ENCODE data around the gene GATD1.

DNA sequence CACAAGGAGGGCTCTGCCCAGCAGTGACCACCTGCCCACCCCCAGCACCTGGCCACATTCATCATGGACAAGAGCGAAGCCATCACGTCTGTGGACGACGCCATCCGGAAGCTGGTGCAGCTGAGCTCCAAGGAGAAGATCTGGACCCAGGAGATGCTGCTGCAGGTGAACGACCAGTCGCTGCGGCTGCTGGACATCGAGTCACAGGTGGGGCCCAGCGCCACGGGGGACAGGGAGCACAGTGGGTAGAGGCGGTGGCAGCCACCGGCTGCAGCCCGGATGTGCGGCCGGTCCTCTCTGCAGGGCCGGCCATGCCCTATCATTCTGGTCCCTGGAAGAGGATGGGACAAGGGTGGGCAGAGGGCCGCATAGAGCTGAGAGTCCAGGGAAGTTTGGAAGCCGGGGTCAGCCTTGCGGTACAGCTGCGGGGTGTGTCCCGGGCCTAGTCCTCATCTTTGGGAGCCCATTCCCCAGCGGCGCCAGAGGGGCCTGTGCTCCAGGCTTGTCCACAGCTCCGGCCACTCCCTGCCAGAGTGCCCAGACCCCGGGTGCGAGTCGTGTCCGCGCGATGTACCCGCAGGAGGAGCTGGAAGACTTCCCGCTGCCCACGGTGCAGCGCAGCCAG, 57.2 kb downstream of the GATD1 start:
- TF ChIP-seq, protein P1, sequence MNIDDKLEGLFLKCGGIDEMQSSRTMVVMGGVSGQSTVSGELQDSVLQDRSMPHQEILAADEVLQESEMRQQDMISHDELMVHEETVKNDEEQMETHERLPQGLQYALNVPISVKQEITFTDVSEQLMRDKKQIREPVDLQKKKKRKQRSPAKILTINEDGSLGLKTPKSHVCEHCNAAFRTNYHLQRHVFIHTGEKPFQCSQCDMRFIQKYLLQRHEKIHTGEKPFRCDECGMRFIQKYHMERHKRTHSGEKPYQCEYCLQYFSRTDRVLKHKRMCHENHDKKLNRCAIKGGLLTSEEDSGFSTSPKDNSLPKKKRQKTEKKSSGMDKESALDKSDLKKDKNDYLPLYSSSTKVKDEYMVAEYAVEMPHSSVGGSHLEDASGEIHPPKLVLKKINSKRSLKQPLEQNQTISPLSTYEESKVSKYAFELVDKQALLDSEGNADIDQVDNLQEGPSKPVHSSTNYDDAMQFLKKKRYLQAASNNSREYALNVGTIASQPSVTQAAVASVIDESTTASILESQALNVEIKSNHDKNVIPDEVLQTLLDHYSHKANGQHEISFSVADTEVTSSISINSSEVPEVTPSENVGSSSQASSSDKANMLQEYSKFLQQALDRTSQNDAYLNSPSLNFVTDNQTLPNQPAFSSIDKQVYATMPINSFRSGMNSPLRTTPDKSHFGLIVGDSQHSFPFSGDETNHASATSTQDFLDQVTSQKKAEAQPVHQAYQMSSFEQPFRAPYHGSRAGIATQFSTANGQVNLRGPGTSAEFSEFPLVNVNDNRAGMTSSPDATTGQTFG (tag by site-specific recombination; IDR thresholded peaks at IDR 0.05; ENCODE audit: borderline replicate concordance): no peak
- TF ChIP-seq CTCF (tag by site-specific recombination; IDR thresholded peaks at IDR 0.05) (no peak), MEIS1 (CRISPR knock-in tag; IDR thresholded peaks at IDR 0.05; ENCODE audit: borderline replicate concordance) (no peak), ZNF138 (tag by site-specific recombination; IDR thresholded peaks at IDR 0.05; ENCODE audit: borderline replicate concordance) (no peak), ZNF558 (tag by site-specific recombination; IDR thresholded peaks at IDR 0.05) (no peak), ZFP41 (tag by site-specific recombination; IDR thresholded peaks at IDR 0.05; ENCODE audit: borderline replicate concordance) (no peak), ZNF530 (tag by site-specific recombination; IDR thresholded peaks at IDR 0.05; ENCODE audit: low read depth) (no peak), ZNF121 (tag by site-specific recombination; IDR thresholded peaks at IDR 0.05) (no peak), OSR2 (tag by site-specific recombination; IDR thresholded peaks at IDR 0.05) (no peak)
- TF ChIP-seq, protein P2, sequence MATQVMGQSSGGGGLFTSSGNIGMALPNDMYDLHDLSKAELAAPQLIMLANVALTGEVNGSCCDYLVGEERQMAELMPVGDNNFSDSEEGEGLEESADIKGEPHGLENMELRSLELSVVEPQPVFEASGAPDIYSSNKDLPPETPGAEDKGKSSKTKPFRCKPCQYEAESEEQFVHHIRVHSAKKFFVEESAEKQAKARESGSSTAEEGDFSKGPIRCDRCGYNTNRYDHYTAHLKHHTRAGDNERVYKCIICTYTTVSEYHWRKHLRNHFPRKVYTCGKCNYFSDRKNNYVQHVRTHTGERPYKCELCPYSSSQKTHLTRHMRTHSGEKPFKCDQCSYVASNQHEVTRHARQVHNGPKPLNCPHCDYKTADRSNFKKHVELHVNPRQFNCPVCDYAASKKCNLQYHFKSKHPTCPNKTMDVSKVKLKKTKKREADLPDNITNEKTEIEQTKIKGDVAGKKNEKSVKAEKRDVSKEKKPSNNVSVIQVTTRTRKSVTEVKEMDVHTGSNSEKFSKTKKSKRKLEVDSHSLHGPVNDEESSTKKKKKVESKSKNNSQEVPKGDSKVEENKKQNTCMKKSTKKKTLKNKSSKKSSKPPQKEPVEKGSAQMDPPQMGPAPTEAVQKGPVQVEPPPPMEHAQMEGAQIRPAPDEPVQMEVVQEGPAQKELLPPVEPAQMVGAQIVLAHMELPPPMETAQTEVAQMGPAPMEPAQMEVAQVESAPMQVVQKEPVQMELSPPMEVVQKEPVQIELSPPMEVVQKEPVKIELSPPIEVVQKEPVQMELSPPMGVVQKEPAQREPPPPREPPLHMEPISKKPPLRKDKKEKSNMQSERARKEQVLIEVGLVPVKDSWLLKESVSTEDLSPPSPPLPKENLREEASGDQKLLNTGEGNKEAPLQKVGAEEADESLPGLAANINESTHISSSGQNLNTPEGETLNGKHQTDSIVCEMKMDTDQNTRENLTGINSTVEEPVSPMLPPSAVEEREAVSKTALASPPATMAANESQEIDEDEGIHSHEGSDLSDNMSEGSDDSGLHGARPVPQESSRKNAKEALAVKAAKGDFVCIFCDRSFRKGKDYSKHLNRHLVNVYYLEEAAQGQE (tag by site-specific recombination; IDR thresholded peaks at IDR 0.05): no peak
- TF ChIP-seq, protein P3, sequence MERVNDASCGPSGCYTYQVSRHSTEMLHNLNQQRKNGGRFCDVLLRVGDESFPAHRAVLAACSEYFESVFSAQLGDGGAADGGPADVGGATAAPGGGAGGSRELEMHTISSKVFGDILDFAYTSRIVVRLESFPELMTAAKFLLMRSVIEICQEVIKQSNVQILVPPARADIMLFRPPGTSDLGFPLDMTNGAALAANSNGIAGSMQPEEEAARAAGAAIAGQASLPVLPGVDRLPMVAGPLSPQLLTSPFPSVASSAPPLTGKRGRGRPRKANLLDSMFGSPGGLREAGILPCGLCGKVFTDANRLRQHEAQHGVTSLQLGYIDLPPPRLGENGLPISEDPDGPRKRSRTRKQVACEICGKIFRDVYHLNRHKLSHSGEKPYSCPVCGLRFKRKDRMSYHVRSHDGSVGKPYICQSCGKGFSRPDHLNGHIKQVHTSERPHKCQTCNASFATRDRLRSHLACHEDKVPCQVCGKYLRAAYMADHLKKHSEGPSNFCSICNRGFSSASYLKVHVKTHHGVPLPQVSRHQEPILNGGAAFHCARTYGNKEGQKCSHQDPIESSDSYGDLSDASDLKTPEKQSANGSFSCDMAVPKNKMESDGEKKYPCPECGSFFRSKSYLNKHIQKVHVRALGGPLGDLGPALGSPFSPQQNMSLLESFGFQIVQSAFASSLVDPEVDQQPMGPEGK (tag by site-specific recombination; IDR thresholded peaks at IDR 0.05): no peak

All from HEK293 (cell line).